ENCODE results near the gene PTPRN2.

PTPRN2 gene

DNA sequence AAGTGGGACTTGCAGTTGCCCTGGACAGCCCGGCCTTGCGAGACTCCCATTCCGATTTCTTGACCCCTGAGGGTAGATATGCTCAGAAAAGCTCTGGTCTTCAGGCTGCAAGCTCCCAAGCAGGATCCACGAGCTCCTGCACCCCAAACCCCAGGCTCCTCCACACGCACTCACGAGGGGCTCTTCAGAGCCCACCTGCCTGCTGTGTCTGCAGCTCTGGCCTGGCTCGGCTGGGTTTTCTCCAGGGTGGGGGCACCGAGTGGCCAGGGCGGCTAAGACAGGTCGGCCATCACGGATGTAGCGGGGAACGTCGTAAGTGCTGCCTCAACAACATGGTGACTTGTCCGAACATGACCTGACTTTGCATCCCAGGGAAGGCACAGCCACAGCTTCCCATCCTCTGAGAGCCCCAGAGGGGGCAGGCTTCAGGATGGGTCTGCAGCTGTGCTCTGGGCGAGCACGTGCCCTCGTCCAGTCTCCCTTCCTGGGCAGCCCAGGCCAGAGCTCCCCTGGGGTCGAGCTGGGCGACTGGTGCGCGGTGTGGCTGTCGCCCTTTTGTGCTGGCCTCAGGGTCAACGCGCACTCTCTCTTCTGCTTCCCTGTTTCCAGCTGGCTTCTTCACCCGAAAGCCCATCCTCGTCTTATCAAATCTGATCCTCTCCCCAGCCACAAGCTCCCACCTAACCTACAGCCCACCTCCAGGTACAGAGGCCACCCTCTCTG lies 835.5 kb downstream of the PTPRN2 start:
- TF ChIP-seq, protein P1, sequence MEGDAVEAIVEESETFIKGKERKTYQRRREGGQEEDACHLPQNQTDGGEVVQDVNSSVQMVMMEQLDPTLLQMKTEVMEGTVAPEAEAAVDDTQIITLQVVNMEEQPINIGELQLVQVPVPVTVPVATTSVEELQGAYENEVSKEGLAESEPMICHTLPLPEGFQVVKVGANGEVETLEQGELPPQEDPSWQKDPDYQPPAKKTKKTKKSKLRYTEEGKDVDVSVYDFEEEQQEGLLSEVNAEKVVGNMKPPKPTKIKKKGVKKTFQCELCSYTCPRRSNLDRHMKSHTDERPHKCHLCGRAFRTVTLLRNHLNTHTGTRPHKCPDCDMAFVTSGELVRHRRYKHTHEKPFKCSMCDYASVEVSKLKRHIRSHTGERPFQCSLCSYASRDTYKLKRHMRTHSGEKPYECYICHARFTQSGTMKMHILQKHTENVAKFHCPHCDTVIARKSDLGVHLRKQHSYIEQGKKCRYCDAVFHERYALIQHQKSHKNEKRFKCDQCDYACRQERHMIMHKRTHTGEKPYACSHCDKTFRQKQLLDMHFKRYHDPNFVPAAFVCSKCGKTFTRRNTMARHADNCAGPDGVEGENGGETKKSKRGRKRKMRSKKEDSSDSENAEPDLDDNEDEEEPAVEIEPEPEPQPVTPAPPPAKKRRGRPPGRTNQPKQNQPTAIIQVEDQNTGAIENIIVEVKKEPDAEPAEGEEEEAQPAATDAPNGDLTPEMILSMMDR (IDR thresholded peaks at IDR 0.05; ENCODE audit: control insufficient read depth, extremely low read depth, insufficient read depth): no peak
- H3K4me3 ChIP-seq (ENCODE audit: low read depth, low read length): no peak overlapping the region
- DNase-seq (ENCODE audit: low read depth): no peak

DNA sequence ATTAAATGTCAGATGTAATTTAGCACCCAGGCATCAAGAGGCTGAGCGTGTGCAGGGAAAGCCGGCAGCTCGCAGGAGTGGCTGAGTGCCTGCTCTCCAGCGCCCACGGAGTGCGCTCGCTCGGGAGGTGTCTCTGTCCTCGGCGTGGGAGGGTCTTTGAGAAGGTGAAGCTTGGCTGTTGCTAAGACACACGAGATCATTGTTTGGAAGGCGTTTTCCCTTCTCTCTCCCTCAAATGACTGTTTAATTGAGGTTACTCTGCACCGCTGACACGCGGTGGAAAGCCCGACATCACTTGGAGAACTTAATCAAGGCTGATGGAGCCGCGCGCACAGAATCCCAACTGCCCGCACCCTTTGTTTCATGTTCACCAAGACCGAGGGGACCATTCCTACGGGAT lies 836.2 kb downstream of the PTPRN2 start:
- H3K4me3 ChIP-seq (ENCODE audit: low read depth, low read length): no peak overlapping the region
- TF ChIP-seq, protein P1 (IDR thresholded peaks at IDR 0.05; ENCODE audit: control insufficient read depth, extremely low read depth, insufficient read depth): no peak
- no peak for DNase-seq (ENCODE audit: low read depth)

DNA sequence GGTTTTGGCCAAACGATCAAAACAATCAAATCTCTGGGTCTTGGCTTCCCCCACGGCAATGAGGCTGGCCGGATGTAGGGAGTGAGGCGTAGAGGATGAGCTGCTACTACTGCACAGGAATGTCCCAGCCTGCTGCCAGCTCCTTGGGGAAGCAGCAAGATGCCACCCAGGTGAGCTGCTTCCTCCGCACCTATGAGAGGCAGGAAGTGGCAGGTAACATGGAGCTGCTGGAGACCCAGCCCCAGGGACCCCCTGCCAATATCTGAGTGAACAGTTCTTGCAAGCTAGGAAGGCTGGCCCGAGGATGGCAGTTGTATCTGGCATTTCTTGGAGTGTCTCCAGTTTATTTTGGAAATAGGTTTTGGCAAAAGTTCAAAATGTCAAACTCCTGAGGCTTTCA lies 837.3 kb downstream of the PTPRN2 start:
- no peak overlapping the region for H3K4me3 ChIP-seq (ENCODE audit: low read depth, low read length)
- TF ChIP-seq, protein P1 (IDR thresholded peaks at IDR 0.05; ENCODE audit: control insufficient read depth, extremely low read depth, insufficient read depth): no peak
- DNase-seq (ENCODE audit: low read depth): no peak

DNA sequence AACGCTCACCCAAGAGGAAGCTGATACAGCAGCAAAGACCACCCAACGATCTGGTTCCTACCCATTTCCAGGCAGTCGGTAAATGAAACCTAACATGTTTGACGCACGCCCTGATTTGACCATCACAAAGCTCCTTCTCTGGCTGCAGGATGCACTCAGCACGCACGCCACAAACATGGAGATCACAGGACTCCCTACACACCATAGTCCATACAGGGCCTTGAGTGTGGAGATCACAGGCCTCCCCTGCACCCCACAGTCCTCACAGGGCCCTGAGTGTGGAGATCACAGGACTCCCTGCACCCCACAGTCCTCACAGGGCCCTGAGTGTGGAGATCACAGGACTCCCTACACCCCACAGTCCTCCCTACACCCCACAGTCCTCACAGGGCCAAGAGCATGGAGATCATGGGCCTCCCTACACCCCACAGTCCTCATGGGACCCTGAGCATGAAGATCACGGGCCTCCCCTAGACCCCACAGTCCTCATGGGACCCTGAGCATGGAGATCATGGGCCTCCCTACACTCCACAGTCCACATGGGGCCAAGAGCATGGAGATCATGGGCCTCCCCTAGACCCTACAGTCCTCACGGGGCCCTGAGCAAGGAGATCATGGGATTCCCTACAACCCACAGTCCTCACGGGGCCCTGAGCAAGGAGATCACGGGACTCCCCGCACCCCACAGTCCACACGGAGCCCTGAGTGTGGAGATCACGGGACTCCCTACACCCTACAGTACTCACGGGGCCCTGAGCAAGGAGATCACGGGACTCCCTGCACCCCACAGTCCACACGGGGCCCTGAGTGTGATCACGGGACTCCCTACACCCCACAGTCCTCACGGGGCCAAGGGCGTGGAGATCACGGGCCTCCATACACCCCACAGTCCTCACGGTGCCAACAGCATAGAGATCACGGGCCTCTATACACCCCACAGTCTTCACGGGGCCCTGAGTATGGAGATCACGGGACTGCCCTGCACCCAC lies 841.6 kb downstream of the PTPRN2 start:
- no peak for DNase-seq (ENCODE audit: low read depth)
- no peak overlapping the region for H3K4me3 ChIP-seq (ENCODE audit: low read depth, low read length)
- TF ChIP-seq, protein P1 (IDR thresholded peaks at IDR 0.05; ENCODE audit: control insufficient read depth, extremely low read depth, insufficient read depth): no peak

DNA sequence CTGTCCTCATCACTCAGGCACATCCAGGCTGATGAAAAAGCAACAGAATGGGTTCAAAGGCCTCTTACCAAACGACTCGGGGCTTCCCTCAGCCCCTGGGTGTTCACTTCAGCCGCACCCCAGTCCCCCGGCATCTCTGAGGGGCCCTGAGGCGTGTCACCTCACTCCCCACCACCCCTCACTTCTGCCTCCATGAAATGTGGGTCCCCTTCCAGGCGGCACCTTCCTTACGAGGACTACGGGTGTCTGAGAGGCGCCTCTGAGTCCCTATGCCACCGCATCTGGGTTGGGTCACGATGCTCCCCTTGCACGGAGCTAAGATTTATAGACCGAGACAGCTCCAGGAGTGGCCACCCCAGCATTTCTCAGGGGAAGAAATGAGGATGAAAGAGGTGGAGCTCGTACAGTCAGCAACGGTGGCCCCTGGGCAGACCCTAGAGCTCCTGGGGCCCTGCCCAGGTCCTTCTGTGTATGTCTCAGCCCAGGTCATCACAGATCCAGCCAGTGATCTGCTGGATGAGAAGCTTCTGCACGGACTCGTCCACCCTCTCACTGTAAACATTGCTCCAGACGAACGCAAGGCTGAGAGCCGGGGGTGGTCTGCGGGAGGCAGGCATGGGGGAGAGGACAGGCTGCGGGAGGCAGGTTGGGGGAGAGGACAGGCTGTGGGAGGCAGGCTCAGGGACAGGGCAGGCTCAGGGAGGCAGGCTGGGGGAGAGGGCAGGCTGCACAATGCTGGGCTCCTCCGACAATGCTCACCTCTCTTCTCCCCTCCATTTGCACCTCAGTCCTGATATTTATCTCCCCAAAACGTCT lies 842.6 kb downstream of the PTPRN2 start:
- no peak for DNase-seq (ENCODE audit: low read depth)
- TF ChIP-seq, protein P1 (IDR thresholded peaks at IDR 0.05; ENCODE audit: control insufficient read depth, extremely low read depth, insufficient read depth): no peak

DNA sequence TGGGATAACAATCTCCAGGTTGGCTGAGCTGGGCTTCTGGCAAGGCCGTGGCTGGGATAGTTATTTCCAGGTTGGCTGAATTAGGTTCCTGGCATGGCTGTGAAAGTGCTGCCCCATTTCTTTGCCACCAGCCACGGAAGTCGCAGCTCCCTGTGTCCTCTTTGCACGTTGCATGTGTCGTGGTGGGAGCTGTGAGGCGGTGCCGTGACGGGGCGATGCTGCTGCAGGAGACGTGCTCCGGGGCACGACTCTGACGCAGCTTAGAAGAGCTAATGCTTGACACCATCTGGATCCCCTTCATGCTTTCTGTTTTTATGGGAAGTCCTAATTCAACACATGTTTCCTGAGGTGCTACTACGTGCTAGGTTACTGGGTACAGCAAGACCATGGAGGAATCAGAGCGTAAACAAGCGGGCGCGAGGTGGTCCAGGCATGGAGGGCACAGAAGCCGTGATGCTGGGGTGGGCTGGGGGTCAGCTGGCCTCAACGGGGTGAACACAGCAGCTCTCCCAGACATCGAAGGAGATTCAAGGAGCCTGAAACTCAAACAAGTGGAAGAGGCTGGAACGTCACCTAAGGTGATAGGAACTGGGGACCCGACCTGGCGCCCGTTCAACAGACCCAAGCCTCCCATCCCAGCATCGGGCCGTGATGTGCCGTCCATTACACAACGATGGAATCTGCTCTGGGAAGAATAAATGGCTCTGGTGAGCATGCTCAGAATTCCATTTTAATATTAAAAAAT lies 843.7 kb downstream of the PTPRN2 start:
- TF ChIP-seq, protein P1 (IDR thresholded peaks at IDR 0.05; ENCODE audit: control insufficient read depth, extremely low read depth, insufficient read depth): no peak
- H3K4me3 ChIP-seq (ENCODE audit: low read depth, low read length): no peak overlapping the region
- DNase-seq (ENCODE audit: low read depth): no peak

More for the DNA sequence above, 842.6 kb downstream of the PTPRN2 start:
- no peak overlapping the region for H3K4me3 ChIP-seq (ENCODE audit: low read depth, low read length)

Data from LNCaP clone FGC (cell line).